ENCODE data around the gene ANO10. TPM values are rescaled to one million over a fixed set of nuclear protein-coding genes. Genes with fewer than 3 reads are reported as not detected.

The ANO10 gene
- total RNA-seq, 2 experiments from 2014 or later, result 9.3 to 9.7 TPM

GRCh38 chr3:43317461-43318316, 304.1 kb downstream of the ANO10 start:
- Mint-ChIP-seq H3K27ac (peak overlapping the region; percentile 67), H3K4me1 (ENCODE audit: low read depth) (peaks cover 74% of the 10 kb centered on the region), H3K36me3 (ENCODE audit: low read depth) (peaks cover 11% of the 10 kb centered on the region), H3K27me3 (ENCODE audit: low read depth) (no peaks in the 10 kb centered on the region), H3K9me3 (no peaks in the 10 kb centered on the region), H3K4me3 (no peak overlapping the region)
- CTCF ChIA-PET, result interaction anchor here (0.7 to 1.8 kb wide), 2 partner anchors 8 to 9 kb away, joined by 5 to 6 read pairs; no protein-coding TSS in a partner anchor
- intact Hi-C loops (cut with micrococcal nuclease), result no loop called here
- no peak for DNase-seq

- no peak for DNase-seq
- Mint-ChIP-seq H3K36me3 (ENCODE audit: low read depth) (peaks cover 10% of the 10 kb centered on the region), H3K4me3 (no peak overlapping the region), H3K27ac (no peak overlapping the region), H3K27me3 (ENCODE audit: low read depth) (no peaks in the 10 kb centered on the region), H3K9me3 (no peaks in the 10 kb centered on the region), H3K4me1 (ENCODE audit: low read depth) (peaks cover 76% of the 10 kb centered on the region)
- intact Hi-C loops (cut with micrococcal nuclease), result no loop called here
- CTCF ChIA-PET, result interaction anchor here (1.2 to 1.8 kb wide), 2 partner anchors 10 to 20 kb away, joined by 3 to 6 read pairs; no protein-coding TSS in a partner anchor
Measured at GRCh38 chr3:43316783-43317460, 304.9 kb downstream of the ANO10 start.

Other genes starting within 250 kb of the ANO10 start
- gene ABHD5, start 68.9 kb upstream of the ANO10 start, total RNA-seq, result 10 to 100 TPM in 1 of 2 experiments, 1 to 10 TPM in 1; 9.4 to 11.0 TPM

All from activated naive CD4-positive, alpha-beta T cell treated with anti-CD3 and anti-CD28 coated beads for 36 hours (primary cell).